Large intestine (tissue), 3 donors: ENCODE results near the gene BEGAIN. TPM values are rescaled to one million over a fixed set of nuclear protein-coding genes. Genes with fewer than 3 reads are reported as not detected.

ENCODE experiments used
- DNase-seq, 2 donors: peaks; one replicate each; pipeline versions ENCODE4 v3.0.0 to v3.0.0-alpha.2; 2013
- H3K27ac ChIP-seq: one replicate; pipeline ENCODE4 v1.5.1; 2013; ENCODE audit warnings: low read length
- H3K27me3 ChIP-seq: 2 replicates; pipeline ENCODE4 v1.6.1; 2013; ENCODE audit warnings: low read length; ENCODE audit not compliant: control insufficient read depth, insufficient read depth
- H3K36me3 ChIP-seq: 2 replicates; pipeline ENCODE4 v1.6.1; 2013; ENCODE audit warnings: low read length; ENCODE audit not compliant: control insufficient read depth, insufficient read depth
- H3K4me1 ChIP-seq: one replicate; pipeline ENCODE4 v1.6.1; 2013; ENCODE audit warnings: low read length; ENCODE audit not compliant: control insufficient read depth, insufficient read depth
- H3K4me3 ChIP-seq: one replicate; pipeline ENCODE4 v1.5.1; 2013; ENCODE audit warnings: low read length
- H3K9me3 ChIP-seq: one replicate; pipeline ENCODE4 v1.6.1; 2013; ENCODE audit warnings: mild to moderate bottlenecking, low read depth, low read length, moderate library complexity; ENCODE audit not compliant: control insufficient read depth
- WGBS: methylation state at CpG from one replicate; pipeline ENCODE4 v1.1.5; 2013; ENCODE audit warnings: low lambda C conversion rate; ENCODE audit not compliant: insufficient coverage; 5-methylcytosine and 5-hydroxymethylcytosine counted together
- polyA plus RNA-seq: library from polyadenylated mRNA; unstranded; fragments of 120-200 nt; gene quantifications from one replicate; pipeline ENCODE4 v1.2.1, GENCODE V29; 2013

BEGAIN gene
- polyA plus RNA-seq, 1 donor = 3.0 TPM

DNA sequence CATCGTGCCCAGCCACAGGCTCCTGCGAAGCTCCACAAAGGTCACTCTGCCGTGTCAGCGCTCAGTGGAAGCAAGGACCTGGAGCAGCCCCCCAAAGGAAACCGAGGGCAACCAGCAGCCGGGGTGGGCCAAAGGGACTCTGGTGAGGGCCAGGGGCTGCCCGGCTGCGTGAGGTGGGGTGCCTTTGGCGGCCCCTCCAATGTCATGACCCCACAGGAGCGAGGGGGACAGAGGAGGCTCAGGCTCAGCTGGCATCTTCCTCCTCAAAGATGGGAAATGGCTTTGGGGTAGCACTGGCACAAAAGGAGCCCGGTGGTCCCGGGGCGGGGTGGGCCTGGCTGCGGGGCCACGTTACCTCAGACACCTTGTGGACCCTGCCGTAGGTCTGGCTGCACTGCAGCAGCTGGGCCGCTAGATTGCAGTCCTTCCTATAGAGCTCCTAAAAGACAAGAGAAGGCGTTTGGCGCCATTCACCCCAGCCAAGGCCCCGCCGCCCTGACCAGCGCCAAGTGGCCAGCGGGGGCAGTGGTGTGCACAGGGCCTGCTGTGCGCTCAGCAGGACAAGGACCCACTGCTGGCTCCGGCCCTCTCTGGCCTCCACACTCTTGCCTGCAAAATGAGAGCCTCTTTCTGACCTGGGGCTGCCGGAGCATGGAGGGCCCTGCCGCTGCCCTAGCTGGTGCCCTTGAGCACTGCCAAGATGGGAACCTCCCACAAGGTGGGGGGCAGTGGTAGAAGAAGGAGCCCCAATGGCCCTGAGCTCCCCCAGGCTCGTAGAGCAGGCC, 46.9 kb downstream of the BEGAIN start:
- H3K4me3 ChIP-seq = no peak overlapping the region
- H3K27me3 ChIP-seq = no peaks in the 10 kb centered on the region
- H3K9me3 ChIP-seq = peaks cover 10% of the 10 kb centered on the region
- no CpG with 5 or more reads among the region's 28 CpGs for WGBS
- no peaks in the 10 kb centered on the region for H3K4me1 ChIP-seq
- no peaks in the 10 kb centered on the region for H3K36me3 ChIP-seq
- no peak overlapping the region for H3K27ac ChIP-seq
- no peak for DNase-seq

DNA sequence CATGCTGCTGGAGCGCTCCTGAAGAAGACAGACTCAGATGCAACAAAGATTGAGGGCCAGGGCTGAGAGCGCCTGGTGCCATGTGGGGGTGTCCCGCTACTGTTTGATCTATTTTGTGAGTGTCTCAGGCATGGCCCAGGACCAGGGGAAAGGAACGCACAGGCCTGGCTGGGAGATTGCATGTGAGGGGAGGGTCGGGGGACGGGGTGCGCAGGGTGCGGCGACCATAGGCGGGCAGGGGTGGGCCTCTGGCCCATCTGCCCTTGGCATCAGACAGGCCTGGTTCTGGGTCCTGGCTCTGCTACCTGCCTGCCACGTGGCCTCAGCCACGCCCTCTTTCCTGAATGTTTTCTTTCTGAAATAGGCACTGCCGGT, 47.5 kb downstream of the BEGAIN start:
- Histone ChIP-seq H3K4me3 (no peak overlapping the region), H3K4me1 (no peaks in the 10 kb centered on the region), H3K27ac (no peak overlapping the region), H3K36me3 (no peaks in the 10 kb centered on the region), H3K9me3 (peaks cover 10% of the 10 kb centered on the region), H3K27me3 (no peaks in the 10 kb centered on the region)
- DNase-seq = no peak
- WGBS = no CpG with 5 or more reads among the region's 13 CpGs

DNA sequence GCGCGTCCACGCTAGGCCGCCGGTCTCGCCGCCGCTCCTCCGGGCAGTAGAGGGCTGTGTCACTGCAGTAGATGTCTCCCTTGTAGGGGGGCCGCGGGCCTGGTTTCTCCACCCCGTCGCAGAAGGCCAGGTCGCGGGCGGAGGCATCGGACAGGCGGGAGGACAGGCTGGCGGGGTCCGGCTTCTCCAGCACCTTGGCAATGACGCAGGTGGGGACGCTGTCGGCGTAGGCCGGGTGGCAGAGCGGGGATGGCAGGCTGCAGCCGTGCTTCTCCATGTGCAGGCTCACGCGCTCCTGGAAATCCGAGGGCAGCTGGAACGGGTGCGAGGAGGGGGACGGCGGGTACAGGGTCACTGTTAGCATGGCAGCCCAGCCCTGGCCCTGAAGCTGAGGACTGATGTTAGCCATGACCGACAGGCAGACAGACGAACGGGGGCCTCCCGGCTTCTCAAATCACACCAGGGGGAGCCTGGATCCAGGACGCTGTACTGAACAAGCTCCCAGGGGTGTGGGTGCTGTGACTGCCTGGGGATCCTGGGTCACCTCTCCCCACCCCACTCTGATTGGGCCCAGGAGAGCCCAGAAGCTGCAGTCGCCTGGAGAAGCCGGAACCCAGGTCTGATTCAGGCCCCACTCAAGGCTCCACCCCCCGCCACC, 48.1 kb downstream of the BEGAIN start:
- WGBS = no CpG with 5 or more reads among the region's 42 CpGs
- H3K4me3 ChIP-seq = no peak overlapping the region
- H3K27me3 ChIP-seq = no peaks in the 10 kb centered on the region
- H3K27ac ChIP-seq = no peak overlapping the region
- no peaks in the 10 kb centered on the region for H3K4me1 ChIP-seq
- no peak for DNase-seq
- no peaks in the 10 kb centered on the region for H3K36me3 ChIP-seq
- H3K9me3 ChIP-seq = peaks cover 10% of the 10 kb centered on the region

DNA sequence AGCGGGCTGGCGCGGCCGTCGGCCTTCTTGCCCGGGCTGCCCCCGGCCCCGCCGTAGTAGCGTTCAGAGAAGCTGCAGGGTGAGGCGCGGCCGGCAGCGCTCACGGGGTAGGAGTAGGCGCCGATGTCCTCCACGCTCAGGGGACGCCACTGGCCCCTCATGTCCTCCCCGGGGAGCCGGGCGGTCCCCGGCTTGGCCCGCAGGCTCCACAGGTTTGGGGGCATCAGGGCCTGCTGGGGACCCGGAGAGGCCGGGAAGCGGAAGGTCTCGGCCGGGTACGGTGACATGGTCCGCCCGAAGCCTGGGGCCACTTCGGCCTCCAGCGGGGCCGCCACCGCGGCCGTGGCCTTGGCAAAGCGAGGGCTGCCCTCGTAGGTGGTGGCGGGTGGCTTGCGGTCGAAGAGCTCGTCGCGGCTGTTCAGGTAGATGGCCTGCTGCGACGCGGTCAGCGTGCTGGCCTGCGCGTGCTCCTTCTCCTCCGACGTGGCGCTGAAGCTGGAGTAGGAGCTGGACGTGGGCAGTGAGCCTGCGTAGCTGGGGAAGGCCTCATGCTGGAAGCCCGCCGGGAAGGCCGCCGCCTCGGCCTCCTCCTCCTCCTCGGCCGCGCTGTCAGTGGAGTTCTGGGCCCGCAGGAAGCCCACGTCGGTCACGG, 48.7 kb downstream of the BEGAIN start:
- no peaks in the 10 kb centered on the region for H3K27me3 ChIP-seq
- no peaks in the 10 kb centered on the region for H3K4me1 ChIP-seq
- no peaks in the 10 kb centered on the region for H3K36me3 ChIP-seq
- no peak overlapping the region for H3K27ac ChIP-seq
- peaks cover 10% of the 10 kb centered on the region for H3K9me3 ChIP-seq
- no peak overlapping the region for H3K4me3 ChIP-seq
- no peak for DNase-seq
- WGBS = no CpG with 5 or more reads among the region's 69 CpGs

DNA sequence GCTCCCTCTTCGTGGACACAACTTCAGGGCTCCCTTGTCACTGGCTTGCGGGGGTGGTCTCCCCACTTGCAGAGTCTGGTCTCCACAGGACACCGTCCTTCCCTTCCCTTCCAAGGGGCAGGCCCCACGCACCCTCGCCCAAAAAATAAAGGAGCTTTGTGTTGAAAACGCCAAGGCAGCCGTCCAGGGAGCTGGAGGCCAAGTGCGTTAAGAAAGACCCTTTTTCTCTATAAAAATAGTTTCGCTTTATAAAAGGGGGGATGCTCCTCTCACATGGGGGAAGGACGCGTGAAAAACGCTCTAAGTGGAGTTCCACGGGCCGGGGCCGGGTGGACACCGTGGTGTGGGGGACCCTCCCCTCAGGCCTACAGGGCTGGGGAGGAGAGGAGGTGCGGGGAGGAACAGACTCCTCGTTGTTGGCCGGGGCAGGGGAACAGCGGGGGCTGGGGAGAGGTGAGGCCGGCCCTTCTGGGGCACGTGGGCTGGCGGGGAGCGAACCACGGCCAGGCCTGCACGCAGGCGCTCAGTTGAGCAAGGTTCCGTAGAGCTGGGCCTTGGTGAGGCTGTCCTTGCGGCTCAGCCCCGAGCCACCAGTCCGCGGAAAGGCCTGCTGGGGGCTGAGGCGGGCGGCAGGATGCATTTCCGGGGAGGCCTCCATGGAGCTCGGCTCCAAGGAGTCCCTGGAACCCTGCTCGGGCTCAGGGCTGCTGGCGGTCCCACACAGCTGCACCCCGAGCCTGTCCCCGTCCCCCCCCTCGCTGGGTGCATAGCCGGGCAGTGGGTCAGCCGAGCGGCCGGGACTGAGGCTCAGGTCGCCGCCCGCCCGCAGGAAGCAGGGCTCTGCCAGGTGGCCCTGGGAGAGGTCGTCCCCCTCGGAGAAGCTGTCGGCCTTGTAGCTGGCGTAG, 49.5 kb downstream of the BEGAIN start:
- DNase-seq = no peak
- H3K4me3 ChIP-seq = no peak overlapping the region

DNA sequence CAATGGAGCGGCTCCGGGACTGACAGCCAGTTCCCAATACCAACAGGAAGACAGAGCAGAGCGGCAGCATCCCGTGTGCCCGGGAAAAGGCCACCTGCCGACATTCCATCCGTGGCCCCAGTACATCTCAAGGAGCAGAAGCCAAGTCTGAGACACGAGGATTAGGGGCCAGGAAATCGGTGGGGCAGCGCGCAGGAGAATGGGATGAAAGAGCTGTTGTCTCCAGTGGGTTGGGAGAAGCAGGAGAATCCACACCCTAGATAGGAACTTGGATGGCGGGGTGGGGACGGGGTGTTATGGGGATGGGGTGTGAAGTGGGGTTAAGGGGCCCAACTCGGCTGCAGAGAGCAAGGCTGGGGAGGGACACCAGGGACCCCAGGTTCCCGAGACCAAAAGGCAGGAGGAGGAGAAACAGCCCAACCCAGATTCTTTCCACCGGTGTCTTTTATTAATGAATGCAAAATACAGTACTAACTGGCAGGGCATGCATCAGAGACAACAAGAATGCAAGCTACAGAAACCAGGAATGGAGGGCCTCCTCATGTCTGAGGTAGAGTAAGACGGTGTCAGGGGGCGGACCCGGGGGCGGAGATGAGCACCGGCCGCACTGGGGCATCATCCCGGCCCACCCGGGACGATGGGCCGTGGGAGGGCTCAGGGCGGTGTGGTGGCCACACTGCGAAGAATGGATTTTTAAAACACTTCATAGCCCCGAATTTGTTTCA, 50.3 kb downstream of the BEGAIN start:
- Histone ChIP-seq H3K27me3 (no peaks in the 10 kb centered on the region), H3K27ac (no peak overlapping the region), H3K36me3 (no peaks in the 10 kb centered on the region), H3K4me3 (no peak overlapping the region), H3K9me3 (peaks cover 10% of the 10 kb centered on the region), H3K4me1 (no peaks in the 10 kb centered on the region)
- no peak for DNase-seq
- WGBS = 73% methylated on average over 4 of the region's 29 CpGs

More for the DNA sequence above, 49.5 kb downstream of the BEGAIN start:
- Histone ChIP-seq H3K9me3 (peaks cover 10% of the 10 kb centered on the region), H3K27me3 (no peaks in the 10 kb centered on the region), H3K4me1 (no peaks in the 10 kb centered on the region), H3K36me3 (no peaks in the 10 kb centered on the region), H3K27ac (no peak overlapping the region)
- WGBS = 60% methylated on average over 1 of the region's 53 CpGs

DNA sequence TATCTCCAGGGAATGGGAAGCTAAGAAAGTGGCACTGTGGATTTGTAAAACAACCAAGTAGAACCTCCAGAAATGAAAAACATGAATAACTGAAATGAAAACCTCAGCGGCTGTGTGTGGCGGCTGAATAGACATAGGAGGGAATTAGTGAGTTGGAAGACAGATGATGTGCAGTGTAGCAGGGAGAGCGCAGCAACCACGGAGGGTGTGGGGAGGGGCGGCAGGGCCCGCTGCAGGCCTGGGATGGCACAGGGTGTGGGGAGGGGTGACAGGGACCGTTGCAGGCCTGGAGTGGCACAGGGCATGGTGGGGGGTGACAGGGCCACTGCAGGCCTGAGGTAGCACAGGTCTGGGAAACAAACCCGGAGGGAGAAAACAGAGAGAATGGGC, 51.1 kb downstream of the BEGAIN start:
- peaks cover 10% of the 10 kb centered on the region for H3K9me3 ChIP-seq
- no peaks in the 10 kb centered on the region for H3K27me3 ChIP-seq
- WGBS = 92% methylated on average over 2 of the region's 8 CpGs
- no peak overlapping the region for H3K4me3 ChIP-seq
- no peaks in the 10 kb centered on the region for H3K36me3 ChIP-seq
- no peak overlapping the region for H3K27ac ChIP-seq
- H3K4me1 ChIP-seq = no peaks in the 10 kb centered on the region
- DNase-seq = no peak

DNA sequence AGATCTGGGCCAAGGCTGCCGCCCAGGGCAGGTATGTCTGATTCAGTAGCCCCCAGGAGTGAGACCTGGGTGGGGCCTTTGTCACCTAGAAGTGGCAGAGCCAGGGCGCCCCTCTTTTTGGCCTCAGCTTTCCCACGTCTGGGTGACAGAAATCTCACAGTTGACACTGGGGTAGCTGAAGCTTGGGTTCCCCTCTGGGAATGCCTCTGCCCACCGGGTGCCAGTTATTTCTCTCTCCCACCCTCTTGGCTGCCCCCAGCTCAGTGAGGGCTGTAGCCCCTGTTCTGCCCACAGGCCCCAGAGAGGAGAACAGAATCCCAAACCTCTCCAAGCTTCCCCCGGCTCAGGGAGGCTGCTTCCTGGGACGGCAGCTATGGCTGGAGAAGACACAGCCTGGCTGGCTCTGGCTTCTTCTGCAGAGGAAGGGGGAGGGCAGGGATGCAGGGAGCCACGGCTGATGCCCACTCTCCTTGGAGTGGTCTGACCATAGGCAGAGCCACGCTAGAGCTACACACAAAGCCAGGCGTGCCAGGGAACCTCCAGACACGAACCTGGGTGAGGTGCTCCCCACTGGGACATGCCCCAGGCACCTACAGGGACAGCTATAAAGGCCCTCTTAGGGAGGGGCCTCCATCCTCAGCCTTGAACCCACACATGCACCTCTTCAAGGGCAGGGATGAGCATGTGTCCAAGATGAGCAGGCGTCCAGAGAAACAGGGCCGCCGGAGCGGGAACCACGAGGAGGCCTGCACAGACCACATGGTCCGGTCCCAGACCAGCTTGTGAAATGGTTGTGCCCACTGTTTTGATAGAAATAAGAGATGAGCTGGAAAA, 51.7 kb downstream of the BEGAIN start:
- no CpG with 5 or more reads among the region's 16 CpGs for WGBS
- H3K27ac ChIP-seq = no peak overlapping the region
- H3K9me3 ChIP-seq = peaks cover 10% of the 10 kb centered on the region
- no peaks in the 10 kb centered on the region for H3K4me1 ChIP-seq
- H3K4me3 ChIP-seq = no peak overlapping the region
- H3K27me3 ChIP-seq = no peaks in the 10 kb centered on the region
- H3K36me3 ChIP-seq = no peaks in the 10 kb centered on the region
- no peak for DNase-seq

DNA sequence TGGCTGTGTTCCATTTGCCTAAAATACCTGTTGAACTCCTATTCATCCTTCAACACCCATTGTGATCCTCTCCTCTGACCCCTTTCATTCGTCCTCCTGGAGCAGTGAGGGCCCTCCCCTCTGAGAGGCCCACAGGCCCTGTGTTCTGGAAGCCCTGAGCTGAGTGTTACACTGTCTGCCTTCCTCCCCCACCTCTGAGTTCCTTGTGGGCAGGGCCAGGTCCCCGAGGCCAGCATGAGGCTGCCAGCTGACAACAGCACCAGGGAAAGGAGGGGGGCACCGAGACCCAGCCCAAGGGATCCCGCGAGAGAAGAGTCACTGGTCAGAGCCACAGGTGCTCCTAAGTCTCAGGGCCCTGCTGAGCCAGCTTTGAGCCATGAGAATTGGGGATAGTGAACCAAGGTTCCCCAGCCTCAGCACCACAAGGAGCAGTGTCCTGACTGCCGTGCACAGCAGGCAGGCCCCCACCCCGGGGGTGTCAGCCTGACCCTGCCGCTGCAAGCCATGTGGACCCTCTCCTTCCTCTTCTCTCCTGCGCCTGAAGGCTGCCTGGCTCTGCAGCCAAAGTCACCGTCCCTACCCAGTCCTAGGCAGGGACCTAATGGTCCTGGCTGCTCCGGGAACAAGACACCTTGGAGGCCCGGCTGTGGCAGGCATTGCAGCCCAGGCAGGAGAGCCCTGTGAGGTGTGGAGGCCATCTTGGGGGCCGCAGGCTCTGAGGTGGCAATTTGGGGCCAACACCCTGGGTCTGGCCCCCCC, 52.5 kb downstream of the BEGAIN start:
- Histone ChIP-seq H3K9me3 (peaks cover 4% of the 10 kb centered on the region), H3K27me3 (no peaks in the 10 kb centered on the region), H3K27ac (no peak overlapping the region), H3K36me3 (peaks cover 5% of the 10 kb centered on the region), H3K4me3 (no peak overlapping the region), H3K4me1 (no peaks in the 10 kb centered on the region)
- WGBS = no CpG with 5 or more reads among the region's 13 CpGs
- no peak for DNase-seq
